Epithelial cell of esophagus (primary cell): ENCODE data around the gene MPRIP.

Source experiments
- DNase-seq: peaks from one replicate; pipeline ENCODE4 v3.0.0; 2010; ENCODE audit warnings: low read depth
- H3K4me3 ChIP-seq: 2 replicates; pipeline ENCODE4 v1.5.1; 2011; ENCODE audit warnings: mild to moderate bottlenecking, low read length, control low read depth
- TF ChIP-seq, protein P1 (sequence below): IDR thresholded peaks from 2 replicates; pipeline ENCODE4 v1.5.1; 2011; ENCODE audit warnings: low read depth, mild to moderate bottlenecking, low read length, control low read depth, inconsistent platforms; ENCODE audit not compliant: insufficient read depth; ENCODE audit errors: missing control alignments

MPRIP gene

DNA sequence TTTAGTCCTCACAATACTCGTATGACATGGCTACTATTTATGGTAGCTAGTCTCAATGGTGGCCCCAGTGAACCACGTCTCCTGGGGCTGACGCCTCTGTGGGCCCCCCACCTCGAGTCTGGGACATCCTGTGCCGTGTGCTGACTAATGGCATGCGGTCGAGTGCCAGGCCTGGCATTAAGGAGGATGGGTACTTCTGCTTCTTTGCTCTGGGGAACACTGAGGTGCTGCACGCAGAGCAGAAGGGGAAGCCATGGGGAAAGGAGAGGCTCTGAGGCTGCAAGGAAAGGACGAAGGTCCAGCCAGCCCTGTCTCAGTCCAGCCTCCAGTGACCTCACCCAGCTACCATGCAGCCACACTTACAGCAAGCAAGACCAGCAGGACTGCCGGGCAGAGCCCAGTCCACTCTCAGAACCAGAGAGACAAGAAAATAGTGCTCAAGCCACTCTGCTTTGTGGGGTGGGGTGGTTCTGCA lies 5.7 kb upstream of the MPRIP start:
- DNase-seq: no peak
- H3K4me3 ChIP-seq: no peak overlapping the region

DNA sequence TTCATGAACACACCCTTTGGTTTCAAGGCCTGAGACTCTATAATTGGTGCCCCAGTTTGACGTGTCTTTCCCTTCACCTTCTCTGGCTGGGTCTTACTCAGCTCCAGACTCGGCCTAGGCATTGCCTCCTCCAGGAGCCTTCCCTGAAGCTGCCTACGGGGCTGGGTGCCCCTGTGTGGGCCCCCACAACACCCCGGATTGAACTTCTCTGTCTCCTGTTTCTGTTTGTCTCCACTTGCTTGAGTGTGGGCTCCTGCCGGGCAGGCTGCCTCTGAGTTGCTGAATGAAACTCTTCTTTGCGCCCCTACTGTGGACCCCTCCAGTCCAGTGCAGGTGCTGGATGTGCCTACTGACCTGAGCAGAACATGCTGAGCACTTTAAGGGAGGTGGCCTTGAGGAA lies 2.3 kb upstream of the MPRIP start:
- TF ChIP-seq, protein P1, sequence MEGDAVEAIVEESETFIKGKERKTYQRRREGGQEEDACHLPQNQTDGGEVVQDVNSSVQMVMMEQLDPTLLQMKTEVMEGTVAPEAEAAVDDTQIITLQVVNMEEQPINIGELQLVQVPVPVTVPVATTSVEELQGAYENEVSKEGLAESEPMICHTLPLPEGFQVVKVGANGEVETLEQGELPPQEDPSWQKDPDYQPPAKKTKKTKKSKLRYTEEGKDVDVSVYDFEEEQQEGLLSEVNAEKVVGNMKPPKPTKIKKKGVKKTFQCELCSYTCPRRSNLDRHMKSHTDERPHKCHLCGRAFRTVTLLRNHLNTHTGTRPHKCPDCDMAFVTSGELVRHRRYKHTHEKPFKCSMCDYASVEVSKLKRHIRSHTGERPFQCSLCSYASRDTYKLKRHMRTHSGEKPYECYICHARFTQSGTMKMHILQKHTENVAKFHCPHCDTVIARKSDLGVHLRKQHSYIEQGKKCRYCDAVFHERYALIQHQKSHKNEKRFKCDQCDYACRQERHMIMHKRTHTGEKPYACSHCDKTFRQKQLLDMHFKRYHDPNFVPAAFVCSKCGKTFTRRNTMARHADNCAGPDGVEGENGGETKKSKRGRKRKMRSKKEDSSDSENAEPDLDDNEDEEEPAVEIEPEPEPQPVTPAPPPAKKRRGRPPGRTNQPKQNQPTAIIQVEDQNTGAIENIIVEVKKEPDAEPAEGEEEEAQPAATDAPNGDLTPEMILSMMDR: no peak
- H3K4me3 ChIP-seq: no peak overlapping the region
- no peak for DNase-seq

More for the DNA sequence above, 5.7 kb upstream of the MPRIP start:
- TF ChIP-seq, protein P1: no peak

DNA sequence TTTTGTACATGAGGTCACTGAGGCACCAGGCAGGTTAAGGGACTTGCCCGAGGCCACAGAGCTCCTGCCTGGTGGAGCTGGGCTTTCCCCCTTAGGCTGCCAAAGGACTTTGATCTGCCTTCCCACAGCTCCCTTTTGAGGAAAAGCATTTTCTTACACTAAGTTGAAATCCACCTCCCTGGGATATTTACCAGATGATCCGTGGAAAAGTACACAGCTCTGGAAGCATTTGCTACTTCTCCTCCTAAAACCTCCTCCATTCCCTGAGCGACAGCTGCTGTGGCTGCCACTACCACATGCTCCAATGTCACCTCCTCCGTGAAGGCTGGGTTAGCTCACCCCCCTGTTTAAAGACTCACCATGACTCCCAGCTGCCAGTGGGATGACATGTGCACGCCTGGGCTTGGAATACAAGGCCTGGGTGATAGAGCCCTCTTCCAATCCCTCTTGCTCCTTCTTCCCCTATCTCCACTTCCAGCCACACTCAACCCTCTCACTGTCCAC lies 1.2 kb upstream of the MPRIP start:
- DNase-seq: peak; percentile 68
- no peak overlapping the region for H3K4me3 ChIP-seq
- TF ChIP-seq, protein P1: no peak

DNA sequence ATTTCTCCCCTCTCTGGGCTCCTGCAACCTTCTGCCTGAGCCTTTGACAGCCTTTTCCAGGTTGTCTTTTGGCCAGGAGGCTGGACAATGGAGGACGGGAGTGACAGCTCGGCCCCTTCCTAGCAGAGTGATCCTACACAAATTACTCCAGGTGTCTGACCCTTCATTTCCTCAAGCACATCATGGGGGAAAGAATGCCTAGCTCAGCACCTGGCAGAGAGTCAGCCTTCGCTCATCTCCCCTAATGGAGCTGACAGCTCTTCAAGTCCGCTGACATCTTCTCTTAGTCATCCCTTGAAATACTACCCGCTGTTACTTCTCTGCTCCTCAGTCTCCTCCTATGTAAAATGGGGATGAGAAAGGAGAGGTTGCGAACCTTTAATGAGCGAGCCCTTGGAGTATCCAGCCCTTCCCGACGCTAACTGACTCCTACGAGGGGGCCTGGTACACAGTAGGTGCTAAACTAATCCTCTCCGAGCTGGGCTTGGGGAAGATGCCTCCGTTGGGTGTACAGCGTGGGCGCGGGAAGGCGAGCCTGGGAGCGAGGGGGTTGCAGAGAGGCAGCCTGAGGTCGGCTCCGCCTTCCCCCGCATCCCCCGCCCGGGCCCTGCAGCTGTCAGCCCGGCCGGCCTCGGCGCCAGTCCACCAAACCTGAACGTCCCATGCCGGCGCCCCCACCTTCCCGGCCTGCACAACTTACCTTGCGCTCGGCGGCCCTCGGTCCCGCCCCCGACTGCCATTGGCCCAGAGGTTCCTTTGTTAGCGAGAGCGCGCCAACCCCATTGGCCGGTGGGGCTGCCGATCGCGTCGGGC lies 480 bp upstream of the MPRIP start:
- peak overlapping the region; percentile 63 for H3K4me3 ChIP-seq
- peak; percentile 98 for DNase-seq
- TF ChIP-seq, protein P1: no peak

DNA sequence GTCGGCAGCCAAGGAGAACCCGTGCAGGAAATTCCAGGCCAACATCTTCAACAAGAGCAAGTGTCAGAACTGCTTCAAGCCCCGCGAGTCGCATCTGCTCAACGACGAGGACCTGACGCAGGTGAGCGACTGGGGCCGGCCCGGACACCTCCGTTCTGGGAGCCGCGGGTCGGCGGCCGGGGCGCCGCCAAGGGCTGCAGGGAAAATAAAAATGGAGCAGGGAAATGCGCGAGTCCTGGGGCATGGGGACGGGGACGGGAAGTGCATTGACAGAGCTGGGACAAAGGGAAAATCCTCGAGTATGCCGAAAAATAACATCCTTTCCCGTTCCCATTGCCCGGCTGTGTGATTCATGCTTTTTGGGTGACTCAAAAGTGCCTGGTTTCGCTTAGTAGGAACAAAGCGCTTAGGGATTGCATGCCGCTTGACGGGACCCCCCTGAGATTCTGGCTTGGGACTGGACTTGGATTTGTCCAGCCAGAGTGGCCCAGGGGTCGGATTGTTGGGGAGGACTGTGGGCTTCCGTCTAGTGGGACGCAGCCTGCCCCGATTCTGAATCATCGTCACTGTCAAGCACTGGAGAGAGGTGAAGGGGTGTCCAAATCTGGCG lies 699 bp downstream of the MPRIP start:
- peak; percentile 70 for DNase-seq
- TF ChIP-seq, protein P1: no peak
- peak overlapping the region; percentile 86 for H3K4me3 ChIP-seq

DNA sequence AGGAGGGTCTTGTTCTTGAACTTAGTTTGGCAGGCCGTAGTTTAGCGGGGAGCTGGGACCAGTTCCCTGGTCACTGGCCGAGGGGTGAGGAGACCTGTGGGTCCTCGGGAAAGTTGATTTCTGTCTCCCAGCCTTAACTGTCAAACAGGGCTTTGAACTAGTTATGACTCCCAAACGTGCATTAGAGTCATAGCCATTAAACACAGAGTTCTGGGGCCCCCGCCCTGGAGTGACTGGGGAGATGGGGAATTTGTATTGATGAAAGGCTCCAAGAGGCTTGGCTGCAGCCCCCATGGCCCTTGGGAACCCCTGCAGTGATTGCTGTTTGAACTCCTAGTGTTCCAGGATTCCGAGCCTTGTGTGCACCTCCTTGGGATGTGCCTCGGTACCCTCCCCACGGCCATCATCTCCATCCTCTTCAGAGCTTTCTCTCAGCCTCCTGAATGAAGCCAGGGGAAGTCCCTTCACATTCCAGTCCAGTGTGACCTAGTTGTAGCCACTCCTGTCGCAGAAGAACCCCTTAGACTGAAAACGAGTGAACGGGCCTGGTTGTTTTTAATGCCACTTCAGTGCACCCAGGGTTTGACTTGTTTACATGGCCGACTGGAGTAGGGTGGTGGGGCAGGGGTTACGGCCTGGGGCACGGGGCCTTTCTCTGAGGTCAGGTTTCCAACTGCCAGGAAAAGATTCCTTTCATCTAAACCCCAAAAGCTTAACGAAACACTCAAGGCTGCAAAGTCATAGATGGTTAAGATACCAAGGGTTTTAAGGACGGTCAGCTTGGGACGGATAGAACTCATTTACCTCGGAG lies 1.4 kb downstream of the MPRIP start:
- TF ChIP-seq, protein P1: no peak
- peak overlapping the region; percentile 86 for H3K4me3 ChIP-seq
- DNase-seq: peak; percentile 44
